Measurements from ENCODE around the gene RNF144A. TPM values are rescaled to one million over a fixed set of nuclear protein-coding genes. Genes with fewer than 3 reads are reported as not detected.
A peak's percentile ranks its signal among the peaks of the same experiment; 100 is the strongest.

RNF144A gene
- total and polyA plus RNA-seq, 7 donors, result 2.4 to 15.6 (median 8.7) TPM

DNA sequence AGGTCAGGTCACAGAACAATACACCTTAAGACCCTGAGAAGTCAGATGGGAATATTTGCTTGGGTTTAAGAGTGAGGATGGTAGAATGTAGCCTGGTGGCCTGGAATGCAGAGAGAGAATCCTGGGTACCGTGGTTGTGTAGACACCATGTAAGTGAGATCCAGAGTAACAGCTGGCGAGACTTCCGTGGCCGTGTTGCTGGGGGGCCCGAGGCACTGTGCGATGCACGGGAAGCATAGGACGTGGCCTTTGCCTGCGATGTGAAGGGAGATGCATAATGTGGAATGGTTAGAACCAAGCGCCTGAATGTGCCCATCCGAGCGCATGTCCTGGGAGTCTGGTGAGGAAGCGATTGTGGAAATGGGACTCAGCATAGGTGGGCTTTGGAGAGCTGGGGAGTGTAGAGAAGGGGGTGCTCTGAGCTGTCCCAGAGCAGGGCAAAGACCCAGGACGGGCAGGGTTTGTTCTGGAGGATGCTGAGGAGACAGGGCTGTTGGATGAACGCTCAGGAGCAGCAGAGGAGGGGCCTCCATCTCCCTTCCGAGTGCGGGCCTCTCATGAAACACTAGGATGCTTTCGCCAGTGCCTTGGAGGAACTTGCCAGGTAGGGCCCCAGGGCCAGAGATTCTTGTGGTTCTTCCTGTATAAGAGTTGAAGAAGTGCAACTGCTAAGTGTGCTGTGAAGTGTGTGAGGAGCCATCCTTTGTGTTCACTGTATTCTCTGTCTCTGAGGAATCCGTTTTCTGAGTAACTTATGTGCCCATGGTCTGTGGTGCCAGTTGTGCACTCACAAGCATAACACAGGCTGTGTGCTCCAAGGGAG is 7.1 kb downstream of the RNF144A start:
- DNase-seq (no peak), ATAC-seq (no peak)
- Histone ChIP-seq H3K4me1 (peaks cover 60% of the 10 kb centered on the region), H3K9me3 (no peaks in the 10 kb centered on the region), H3K27ac (no peak overlapping the region), H3K4me3 (no peak overlapping the region), H3K27me3 (ENCODE audit: insufficient read depth in 3 of 3, low read length in 2 of 3) (no peaks in the 10 kb centered on the region), H3K36me3 (ENCODE audit: insufficient read depth in 1 of 2, low read depth in 1 of 2) (no peaks in the 10 kb centered on the region)
- 81 to 88% (median 83%) methylated on average over 19 of the region's 19 CpGs for WGBS, 3 donors
- intact Hi-C loops (cut with DNase I), result loop anchor here in 1 of 2 donors (5.0 kb wide), 1 partner anchor 43 kb away; no protein-coding TSS in a partner anchor
- TF ChIP-seq, protein P1, sequence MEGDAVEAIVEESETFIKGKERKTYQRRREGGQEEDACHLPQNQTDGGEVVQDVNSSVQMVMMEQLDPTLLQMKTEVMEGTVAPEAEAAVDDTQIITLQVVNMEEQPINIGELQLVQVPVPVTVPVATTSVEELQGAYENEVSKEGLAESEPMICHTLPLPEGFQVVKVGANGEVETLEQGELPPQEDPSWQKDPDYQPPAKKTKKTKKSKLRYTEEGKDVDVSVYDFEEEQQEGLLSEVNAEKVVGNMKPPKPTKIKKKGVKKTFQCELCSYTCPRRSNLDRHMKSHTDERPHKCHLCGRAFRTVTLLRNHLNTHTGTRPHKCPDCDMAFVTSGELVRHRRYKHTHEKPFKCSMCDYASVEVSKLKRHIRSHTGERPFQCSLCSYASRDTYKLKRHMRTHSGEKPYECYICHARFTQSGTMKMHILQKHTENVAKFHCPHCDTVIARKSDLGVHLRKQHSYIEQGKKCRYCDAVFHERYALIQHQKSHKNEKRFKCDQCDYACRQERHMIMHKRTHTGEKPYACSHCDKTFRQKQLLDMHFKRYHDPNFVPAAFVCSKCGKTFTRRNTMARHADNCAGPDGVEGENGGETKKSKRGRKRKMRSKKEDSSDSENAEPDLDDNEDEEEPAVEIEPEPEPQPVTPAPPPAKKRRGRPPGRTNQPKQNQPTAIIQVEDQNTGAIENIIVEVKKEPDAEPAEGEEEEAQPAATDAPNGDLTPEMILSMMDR (IDR thresholded peaks at IDR 0.05), result no peak

- Histone ChIP-seq H3K36me3 (ENCODE audit: insufficient read depth in 1 of 2, low read depth in 1 of 2) (no peaks in the 10 kb centered on the region), H3K9me3 (no peaks in the 10 kb centered on the region), H3K4me1 (peaks cover 55% of the 10 kb centered on the region), H3K27ac (no peak overlapping the region), H3K4me3 (no peak overlapping the region), H3K27me3 (ENCODE audit: insufficient read depth in 3 of 3, low read length in 2 of 3) (no peaks in the 10 kb centered on the region)
- DNase-seq (no peak), ATAC-seq (no peak)
- intact Hi-C loops (cut with DNase I), result loop anchor here in 1 of 2 donors (5.0 kb wide), 1 partner anchor 42 kb away; no protein-coding TSS in a partner anchor
- TF ChIP-seq, protein P1 (IDR thresholded peaks at IDR 0.05), result no peak
- WGBS, 3 donors, result 41 to 65% (median 46%) methylated on average over 7 of the region's 7 CpGs
Observed at GRCh38 chr2:6924924-6925409, 7.8 kb downstream of the RNF144A start.

DNA sequence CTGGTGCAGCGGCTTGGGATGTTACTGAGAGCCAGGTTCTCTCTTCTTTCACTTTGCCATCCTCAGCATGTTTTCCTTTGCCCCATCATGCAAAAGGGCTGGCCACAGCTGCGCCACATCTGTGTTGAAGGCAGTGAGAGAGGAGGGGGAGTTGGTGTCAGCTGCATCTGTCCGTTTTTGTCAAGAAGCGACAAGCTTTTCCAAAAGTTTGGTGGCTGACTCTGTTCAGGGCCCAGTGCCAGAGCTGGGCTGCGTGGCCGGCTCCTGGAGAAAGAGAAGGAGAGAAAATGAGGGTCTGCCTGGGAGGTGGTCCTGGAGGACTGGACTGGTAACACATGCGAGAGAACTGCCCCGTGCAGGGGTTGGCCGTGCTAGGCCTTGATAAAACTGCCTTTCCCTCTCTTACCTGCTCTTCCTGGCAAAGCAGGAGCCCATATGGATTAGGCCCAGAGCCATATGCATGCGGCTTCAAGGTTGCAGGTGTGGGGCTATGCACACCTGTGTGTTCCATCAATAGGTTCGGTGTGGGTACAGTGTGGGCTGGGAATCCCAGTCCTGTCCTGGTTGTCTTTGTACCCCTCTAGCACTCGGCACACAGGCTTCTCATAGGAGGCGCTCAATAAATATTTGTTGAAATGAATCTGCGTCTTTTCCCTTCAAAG is 9.0 kb downstream of the RNF144A start:
- Histone ChIP-seq H3K27ac (peak overlapping the region; percentile 75), H3K9me3 (no peaks in the 10 kb centered on the region), H3K27me3 (ENCODE audit: insufficient read depth in 3 of 3, low read length in 2 of 3) (no peaks in the 10 kb centered on the region), H3K4me1 (peaks cover 54% of the 10 kb centered on the region), H3K36me3 (ENCODE audit: insufficient read depth in 1 of 2, low read depth in 1 of 2) (no peaks in the 10 kb centered on the region), H3K4me3 (no peak overlapping the region)
- no peak for ATAC-seq
- TF ChIP-seq, protein P1 (IDR thresholded peaks at IDR 0.05), result no peak
- 65 to 86% (median 68%) methylated on average over 14 of the region's 14 CpGs for WGBS, 3 donors
- DNase-seq, result no peak
- intact Hi-C loops (cut with DNase I), result no loop called here

- no peak overlapping the region for H3K4me3 ChIP-seq
- no peak for DNase-seq
- no peaks in the 10 kb centered on the region for H3K27me3 ChIP-seq (ENCODE audit: insufficient read depth in 3 of 3, low read length in 2 of 3)
- TF ChIP-seq, protein P1 (IDR thresholded peaks at IDR 0.05), result no peak
- ATAC-seq, result peak; percentile 31 to 75 (median 54)
- H3K36me3 ChIP-seq (ENCODE audit: insufficient read depth in 1 of 2, low read depth in 1 of 2), result no peaks in the 10 kb centered on the region
- H3K9me3 ChIP-seq, result no peaks in the 10 kb centered on the region
- peaks cover 61% of the 10 kb centered on the region for H3K4me1 ChIP-seq
- peak overlapping the region; percentile 75 for H3K27ac ChIP-seq
- WGBS, 3 donors, result 7 to 18% (median 7%) methylated on average over 3 of the region's 3 CpGs
- intact Hi-C loops (cut with DNase I), result no loop called here
Observed at GRCh38 chr2:6927186-6927585, 10.0 kb downstream of the RNF144A start.

Measured in psoas muscle (tissue), 8 donors.